Brain microvascular endothelial cell (primary cell): ENCODE data around the gene MYOT.
"Not testable (repeated sequence)": the region's sequence is repeated elsewhere in the genome, so short reads cannot be mapped to it uniquely, and the experiment has no call there.

ENCODE experiments used
- DNase-seq: peaks from one replicate; pipeline ENCODE4 v3.0.0-alpha.2; 2020
- H3K27ac ChIP-seq: fragments of 250-450 bp; sonication (Bioruptor Pico); 2 replicates; pipeline ENCODE4 v1.5.1; 2020; ENCODE audit warnings: mild to moderate bottlenecking, moderate library complexity
- H3K27me3 ChIP-seq: fragments of 250-450 bp; sonication (Bioruptor Pico); replicated peaks from 2 replicates; pipeline ENCODE4 v1.5.1; 2020; ENCODE audit warnings: mild to moderate bottlenecking
- H3K36me3 ChIP-seq: fragments of 250-450 bp; sonication (Bioruptor Pico); replicated peaks from 2 replicates; pipeline ENCODE4 v1.5.1; 2020; ENCODE audit warnings: mild to moderate bottlenecking
- H3K4me3 ChIP-seq: 2 replicates; pipeline ENCODE4 v1.5.1; 2011; ENCODE audit warnings: low read depth, mild to moderate bottlenecking, control low read depth, low read length, moderate library complexity
- in situ Hi-C: cut with HindIII; loops from 2 replicates; pipeline ENCODE4 v1.10.0; 2017; ENCODE audit warnings: low sequenced_read_pairs, low pct_ligation_motif_present
- TF ChIP-seq, protein P1 (sequence below): IDR thresholded peaks from 2 replicates; pipeline ENCODE4 v1.5.1; 2011; ENCODE audit warnings: low read depth, mild to moderate bottlenecking, moderate library complexity, low read length, control low read depth, inconsistent platforms; ENCODE audit errors: missing control alignments

MYOT gene

DNA sequence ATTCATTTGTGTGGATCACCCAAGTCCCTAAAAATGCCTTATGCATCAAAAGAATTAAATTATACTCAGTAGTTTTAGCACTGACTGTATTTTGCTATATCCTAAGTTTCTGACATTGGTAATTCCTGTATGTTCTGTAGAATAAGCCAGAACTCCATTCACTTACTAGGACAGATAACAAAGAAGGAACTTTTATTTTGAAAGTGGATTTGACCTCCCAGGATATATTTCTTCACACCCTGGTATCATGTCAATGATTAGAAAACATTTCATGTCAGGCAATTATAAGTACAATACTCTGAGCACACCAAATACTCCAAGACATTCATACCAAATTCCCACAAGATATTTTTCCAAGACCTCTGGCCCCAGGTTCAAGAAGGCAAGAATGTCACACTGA lies 28.7 kb upstream of the MYOT start:
- in situ Hi-C loops = no loop called here
- TF ChIP-seq, protein P1, sequence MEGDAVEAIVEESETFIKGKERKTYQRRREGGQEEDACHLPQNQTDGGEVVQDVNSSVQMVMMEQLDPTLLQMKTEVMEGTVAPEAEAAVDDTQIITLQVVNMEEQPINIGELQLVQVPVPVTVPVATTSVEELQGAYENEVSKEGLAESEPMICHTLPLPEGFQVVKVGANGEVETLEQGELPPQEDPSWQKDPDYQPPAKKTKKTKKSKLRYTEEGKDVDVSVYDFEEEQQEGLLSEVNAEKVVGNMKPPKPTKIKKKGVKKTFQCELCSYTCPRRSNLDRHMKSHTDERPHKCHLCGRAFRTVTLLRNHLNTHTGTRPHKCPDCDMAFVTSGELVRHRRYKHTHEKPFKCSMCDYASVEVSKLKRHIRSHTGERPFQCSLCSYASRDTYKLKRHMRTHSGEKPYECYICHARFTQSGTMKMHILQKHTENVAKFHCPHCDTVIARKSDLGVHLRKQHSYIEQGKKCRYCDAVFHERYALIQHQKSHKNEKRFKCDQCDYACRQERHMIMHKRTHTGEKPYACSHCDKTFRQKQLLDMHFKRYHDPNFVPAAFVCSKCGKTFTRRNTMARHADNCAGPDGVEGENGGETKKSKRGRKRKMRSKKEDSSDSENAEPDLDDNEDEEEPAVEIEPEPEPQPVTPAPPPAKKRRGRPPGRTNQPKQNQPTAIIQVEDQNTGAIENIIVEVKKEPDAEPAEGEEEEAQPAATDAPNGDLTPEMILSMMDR = no peak

DNA sequence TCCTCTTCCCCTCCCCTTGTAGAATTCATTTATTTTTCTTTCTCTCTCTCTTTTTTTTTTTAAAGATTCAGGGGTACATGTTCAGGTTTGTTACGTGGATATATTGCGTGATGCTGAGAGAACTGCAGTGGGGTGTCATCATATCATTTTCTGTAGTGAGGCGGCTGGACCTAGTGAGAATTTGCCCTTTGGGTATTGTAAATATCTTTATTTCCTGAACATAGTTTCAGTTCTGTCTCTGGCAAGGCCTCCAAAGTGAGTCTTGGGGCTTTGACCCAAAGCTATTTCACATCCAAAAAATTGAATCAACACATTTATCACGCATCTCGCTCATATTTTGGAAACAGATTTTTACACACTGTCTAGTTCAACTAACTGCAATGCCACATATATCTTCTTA lies 25.4 kb upstream of the MYOT start:
- H3K27ac ChIP-seq = no peak overlapping the region
- H3K36me3 ChIP-seq = no peaks in the 10 kb centered on the region
- in situ Hi-C loops = no loop called here
- TF ChIP-seq, protein P1 = no peak
- H3K27me3 ChIP-seq = no peaks in the 10 kb centered on the region
- no peak overlapping the region for H3K4me3 ChIP-seq
- DNase-seq = no peak

More for the DNA sequence above, 28.7 kb upstream of the MYOT start:
- Histone ChIP-seq H3K27ac (no peak overlapping the region), H3K4me3 (no peak overlapping the region), H3K27me3 (no peaks in the 10 kb centered on the region), H3K36me3 (no peaks in the 10 kb centered on the region)
- no peak for DNase-seq

DNA sequence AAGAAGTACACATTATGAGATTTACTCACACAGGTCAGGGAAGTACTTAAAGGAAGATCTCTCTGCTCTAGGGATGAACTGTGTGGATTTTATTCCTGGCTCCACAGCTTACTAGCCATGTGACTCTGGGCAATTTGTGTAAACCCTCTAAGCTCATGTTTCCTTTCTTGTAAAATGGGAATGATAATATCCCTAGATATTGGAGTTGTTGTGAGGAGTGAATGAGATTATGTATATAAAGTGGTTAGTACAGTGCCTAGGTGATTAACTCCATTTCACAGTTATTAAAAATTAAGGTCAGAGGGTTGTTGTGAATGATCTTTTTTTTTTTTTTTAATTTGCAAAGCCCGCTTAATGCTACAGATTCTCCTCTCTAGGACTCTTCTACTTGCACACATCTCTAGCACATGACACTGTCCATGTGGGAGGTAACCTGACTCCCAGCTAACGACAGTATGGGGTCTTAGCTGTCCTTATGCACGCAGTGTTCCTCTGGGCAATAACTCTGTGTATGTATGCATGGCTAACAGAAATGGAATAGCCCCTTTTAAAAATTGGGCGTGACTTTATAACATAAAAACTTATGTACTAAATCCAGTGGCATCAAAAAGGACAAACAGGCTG lies 23.9 kb upstream of the MYOT start:
- no peaks in the 10 kb centered on the region for H3K36me3 ChIP-seq
- in situ Hi-C loops = no loop called here
- no peak for DNase-seq
- H3K4me3 ChIP-seq = no peak overlapping the region
- no peak overlapping the region for H3K27ac ChIP-seq
- no peaks in the 10 kb centered on the region for H3K27me3 ChIP-seq
- TF ChIP-seq, protein P1 = no peak

DNA sequence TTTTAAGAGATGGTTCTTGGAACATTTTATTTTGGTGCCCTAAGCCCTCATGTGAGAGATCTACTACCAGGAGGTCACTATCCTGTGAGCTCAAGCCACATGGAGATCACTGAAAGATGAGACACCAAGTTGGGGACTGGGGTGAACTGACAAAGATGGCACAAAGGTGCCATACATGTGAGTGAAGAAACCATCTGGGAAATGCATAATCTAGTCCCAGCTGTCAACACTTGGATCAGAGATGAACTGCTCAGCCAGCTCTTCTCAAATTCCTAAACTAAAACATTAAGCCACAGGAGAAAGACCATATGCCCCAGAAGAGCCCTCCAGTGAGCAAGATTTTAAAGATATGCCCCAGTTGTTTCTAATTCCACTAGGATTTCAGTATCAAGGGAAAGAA lies 22.2 kb upstream of the MYOT start:
- Histone ChIP-seq H3K27ac (no peak overlapping the region), H3K27me3 (no peaks in the 10 kb centered on the region), H3K4me3 (no peak overlapping the region), H3K36me3 (no peaks in the 10 kb centered on the region)
- TF ChIP-seq, protein P1 = no peak
- DNase-seq = no peak
- in situ Hi-C loops = no loop called here

DNA sequence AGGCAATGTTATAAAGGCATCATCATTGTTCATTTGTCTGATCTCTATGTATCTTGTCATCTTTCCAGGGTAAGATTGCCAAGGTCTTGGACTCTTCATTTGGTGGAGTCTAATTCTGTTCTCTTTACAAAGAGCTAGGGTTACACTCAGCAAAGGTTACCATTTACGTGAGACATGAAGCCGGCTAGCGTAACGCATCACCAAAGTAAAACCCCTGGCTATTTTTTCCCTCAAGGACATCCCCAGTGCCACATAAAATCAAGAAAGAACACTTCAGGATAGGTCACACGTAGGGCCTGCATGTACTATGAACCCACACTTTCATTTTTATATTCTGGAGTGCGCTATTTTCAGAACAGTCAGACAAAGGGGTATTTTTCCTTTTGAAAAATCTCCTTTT lies 20.0 kb upstream of the MYOT start:
- in situ Hi-C loops = no loop called here
- TF ChIP-seq, protein P1 = no peak
- H3K27me3 ChIP-seq = no peaks in the 10 kb centered on the region
- H3K27ac ChIP-seq = no peak overlapping the region
- no peak for DNase-seq
- H3K36me3 ChIP-seq = no peaks in the 10 kb centered on the region
- no peak overlapping the region for H3K4me3 ChIP-seq

DNA sequence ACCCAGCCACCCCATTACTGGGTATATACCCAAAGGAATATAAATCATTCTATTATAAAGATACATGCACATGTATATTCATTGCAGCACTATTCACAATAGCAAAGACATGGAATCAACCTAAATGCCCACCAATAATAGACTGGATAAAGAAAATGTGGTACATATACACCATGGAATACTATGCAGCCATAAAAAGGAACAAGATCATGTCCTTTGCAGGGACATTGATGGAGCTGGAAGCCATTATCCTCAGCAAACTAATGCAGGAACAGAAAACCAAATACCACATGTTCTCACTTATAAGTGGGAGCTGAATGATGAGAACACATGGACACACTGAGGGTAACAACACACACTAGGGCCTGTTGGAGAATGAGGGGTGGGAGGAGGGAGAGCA lies 14.5 kb upstream of the MYOT start:
- H3K27ac ChIP-seq, H3K36me3 ChIP-seq, H3K27me3 ChIP-seq, in situ Hi-C loops, DNase-seq, H3K4me3 ChIP-seq: not testable (repeated sequence)
